HG03571 (cell line): ENCODE measurements around the gene LCOR.
"Not testable (repeated sequence)": the region's sequence is repeated elsewhere in the genome, so short reads cannot be mapped to it uniquely, and the experiment has no call there.

Source experiments
- ATAC-seq: cut with Tn5 transposase; IDR thresholded peaks from one replicate; pipeline ENCODE4 v1.9.1; 2021; ENCODE audit not compliant: unreplicated experiment

LCOR gene

DNA sequence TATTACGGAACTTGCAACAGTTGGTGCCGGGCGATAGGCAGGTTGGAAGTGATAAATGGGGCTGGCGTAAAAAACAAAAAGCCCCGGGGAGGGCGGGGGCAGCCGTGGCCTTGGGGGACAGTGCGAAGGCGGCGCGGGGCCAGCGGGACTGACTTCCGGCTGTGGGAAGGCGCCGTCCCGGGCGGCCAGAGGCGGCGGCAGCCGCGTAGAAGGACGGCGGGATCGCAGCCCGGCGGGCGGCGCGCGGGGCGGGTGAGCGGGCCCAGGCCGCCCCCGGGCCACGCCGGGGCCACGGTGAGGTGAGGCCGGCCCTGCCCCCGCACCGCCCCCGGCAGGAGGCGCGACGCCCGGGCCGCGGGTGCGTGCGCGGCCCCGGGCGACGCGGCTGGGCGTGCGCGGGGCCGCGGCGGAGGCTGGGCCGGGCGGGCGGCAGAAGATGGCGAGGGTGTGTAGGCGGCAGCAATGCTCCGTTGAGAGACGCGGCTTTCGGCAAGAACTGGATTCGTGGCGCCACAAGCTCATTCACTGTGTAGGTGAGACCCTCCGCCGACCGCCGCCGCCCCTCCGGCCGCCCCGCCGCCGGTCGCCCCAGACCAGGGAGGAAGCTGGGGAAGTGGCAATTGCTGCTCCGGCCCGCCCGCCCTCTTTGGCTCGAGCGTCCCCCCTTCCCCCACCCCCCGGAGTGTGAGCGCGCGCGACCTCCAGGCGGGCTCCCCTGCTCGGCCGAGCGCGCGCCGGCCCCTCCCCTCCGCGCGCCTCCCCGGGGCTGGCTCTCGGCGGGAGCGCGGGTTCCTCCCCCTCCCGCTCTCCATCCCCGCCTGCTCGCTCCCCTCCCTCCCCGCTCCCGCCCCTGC is at the start of gene LCOR:
Gene LCOR, plus strand, starts transcription at position 432 of the 854 bp plus-strand sequence. CDS start 116,760 bp downstream, outside the sequence.
- ATAC-seq, result peak; percentile 58

DNA sequence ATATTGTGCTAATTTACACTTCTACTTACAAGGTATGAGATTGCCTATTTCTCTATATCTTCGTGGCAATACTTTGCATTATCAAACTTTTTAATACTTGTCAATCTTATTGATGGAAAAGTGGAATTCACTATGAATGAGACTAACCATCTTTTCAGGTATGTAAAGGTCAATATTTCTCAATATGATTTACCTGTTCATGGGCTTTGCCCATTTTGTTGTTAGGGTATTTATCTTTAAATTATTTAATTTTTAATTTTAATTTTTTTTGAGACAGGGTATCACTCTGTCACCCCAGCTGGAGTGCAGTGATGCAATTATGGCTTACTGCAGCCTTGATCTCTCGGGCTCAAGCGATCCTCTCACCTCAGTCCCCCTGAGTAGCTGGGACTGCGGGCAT is 47.8 kb upstream of the LCOR start:
- ATAC-seq, result no peak

DNA sequence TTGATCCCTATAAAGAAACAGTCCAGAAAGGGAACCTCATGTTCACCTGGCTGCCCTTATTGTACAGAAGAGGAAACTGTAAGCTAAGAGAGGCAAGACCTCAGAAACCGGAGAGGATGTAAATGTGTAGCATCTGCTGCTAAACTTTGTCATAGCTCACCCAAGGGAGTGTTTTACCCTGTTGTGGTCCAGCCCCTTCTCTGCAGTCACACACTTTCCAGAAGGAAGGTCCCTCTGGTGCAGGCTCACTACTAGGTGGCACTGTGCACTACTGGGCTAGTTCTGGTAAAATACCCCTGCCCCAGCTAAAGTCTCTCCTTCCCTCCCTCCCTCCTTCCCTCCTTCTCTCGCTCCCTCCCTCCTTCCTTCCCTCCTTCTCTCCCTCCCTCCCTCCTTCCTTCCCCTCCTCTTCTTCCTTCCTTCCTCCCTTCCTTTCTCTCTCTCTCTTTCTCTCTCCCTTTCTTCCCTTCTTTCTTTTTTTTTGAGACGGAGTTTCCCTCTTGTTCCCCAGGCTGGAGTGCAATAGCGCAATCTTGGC is 42.5 kb upstream of the LCOR start:
- ATAC-seq, result no peak

DNA sequence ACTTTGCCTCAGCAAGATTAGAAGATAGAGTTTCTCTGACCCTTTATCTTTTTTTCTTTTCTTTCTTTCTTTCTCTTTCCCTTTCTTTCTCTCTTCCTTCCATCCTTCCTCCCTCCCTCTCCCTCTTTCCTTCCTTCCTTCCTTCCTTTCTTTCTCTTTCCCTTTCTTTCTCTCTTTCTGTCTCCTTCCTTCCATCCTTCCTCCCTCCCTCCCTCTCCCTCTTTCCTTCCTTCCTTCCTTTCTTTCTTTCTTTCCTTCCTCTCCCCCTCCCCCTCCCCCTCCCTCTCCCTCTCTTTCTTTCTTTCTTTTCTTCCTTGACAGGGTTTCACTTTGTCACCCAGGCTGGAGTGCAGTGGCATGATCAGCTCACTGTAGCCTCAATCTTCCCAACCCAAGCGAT is 40.2 kb upstream of the LCOR start:
- no peak for ATAC-seq

DNA sequence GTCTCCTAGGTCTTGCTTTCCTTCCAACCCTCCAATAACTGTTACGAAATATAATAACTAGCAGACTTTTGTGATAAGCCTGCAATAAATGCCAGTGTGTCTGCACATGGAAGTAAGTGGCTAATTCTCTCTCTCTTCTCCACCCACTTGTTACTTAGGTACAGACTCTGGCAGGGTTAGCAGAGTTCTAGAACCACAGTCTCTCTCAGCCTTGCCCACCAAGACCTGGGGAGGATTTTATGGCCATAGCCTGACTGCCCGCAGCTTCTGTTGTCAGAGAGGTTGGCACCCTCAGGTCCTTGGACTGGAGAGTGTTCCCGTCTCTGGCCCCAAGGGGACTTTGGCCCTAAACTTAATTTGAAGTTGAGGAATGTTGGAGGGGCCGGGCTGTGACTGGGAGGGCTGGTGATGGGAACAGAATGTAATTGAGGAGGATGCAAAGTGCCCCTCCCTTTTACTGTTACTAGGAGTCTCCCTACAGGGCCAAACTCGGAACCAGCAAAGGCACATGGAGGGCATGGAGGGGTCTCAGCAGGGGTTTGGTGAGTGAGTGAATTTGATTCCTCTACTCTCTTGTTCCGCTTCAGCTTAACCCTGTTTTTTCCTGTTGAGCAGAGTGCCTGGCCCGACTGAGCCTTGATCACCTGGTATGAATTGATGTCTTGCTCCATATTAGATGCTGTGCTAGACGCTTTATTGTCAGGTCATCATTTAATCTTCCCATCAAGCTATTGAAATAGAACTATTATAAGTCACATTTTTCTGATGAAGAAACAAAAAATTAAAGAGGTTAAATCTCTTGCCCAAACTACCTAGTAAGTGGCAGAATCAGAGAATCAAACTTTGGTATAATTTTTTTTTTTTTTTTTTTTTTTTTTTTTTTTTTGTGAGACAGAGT is 37.0 kb upstream of the LCOR start:
- no peak for ATAC-seq

DNA sequence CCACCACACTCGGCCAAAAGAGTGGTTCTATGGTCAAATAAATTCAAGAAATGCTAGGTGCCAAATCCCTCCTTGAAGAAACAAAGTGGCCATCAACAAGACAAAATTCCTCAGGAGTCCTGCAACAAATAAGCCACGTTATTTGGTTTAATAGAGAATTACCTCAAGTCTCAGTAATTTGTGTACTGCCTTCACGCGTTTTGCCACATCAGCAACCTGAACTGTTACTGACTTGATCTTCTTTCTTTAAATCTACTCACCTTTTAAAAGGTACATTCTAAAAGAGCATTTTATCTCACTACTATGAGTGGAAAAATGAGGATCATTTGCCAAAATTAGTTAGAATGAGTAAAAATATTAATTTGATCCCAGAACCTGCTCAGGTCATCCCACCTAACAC is 34.6 kb upstream of the LCOR start:
- ATAC-seq, result no peak

DNA sequence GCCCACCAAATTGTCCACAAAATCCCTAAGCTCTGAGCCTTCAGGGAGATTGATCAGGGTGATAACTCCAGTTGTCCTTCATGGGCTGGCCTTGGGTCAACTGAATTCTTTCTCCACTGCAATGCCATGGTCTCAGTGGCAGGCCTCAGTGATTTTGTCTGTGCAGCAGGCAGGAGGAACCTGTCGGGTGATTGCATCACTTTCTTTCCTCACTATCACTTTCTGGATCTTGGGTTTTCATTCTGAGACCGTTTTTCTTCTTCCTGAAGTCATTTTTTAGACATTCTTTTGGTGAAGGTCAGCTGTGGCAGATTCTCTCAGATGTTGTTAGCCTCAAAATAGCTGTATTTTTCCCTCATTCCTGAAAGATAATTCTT is 28.8 kb upstream of the LCOR start:
- ATAC-seq, result no peak

DNA sequence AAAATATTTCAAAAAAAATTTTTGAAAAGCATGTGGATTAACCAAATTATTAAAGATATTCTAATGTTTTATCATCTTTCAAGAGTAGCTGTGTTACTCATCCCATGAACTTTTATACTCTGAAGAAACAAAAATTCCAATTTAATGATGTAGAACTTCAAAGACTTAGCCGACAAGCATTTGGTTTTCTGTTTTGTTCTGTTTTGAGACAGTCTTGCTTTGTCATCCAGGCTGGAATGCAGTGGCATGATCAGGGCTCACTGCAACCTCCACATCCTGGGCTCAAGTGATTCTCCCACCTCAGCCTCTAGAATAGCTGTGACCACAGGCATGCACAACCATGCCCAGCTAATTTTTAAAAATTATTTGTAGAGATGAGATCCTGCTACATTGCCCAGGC is 17.8 kb upstream of the LCOR start:
- ATAC-seq, result no peak

DNA sequence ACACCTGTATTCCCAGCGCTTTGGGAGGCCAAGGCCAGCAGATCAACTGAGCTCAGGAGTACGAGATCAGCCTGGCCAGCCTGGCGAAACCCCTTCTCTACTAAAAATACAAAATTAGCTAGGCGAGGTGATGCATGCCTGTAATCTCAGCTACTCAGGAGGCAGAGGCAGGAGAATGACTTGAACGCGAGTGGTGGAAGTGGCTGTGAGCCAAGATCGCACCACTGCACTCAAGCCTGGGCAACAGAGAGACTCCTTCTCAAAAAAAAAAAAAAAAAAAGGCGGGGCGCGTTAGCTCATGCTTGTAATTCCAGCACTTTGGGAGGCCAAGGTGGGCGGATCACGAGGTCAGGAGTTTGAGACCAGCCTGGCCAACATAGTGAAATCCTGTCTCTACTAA is 13.1 kb upstream of the LCOR start:
- not testable (repeated sequence) for ATAC-seq

DNA sequence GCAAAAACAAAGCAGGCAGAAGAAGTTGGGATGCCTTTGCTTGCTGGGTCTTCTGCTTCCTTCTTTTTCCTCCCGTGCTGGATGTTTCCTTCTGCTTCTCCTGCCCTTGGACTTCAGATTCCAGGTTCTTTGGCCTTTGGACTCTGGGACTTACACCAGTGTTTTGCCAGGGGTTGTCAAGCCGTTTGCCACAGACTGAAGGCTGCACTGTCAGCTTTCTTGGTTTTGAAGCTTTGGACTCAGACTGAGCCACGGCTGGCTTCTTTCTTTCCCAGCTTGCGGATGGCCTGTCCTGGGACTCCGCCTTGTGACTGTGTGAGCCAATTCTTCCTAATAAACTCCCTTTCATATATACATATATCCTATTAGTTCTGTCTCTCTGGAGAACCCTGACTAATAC is 11.3 kb upstream of the LCOR start:
- ATAC-seq, result no peak

DNA sequence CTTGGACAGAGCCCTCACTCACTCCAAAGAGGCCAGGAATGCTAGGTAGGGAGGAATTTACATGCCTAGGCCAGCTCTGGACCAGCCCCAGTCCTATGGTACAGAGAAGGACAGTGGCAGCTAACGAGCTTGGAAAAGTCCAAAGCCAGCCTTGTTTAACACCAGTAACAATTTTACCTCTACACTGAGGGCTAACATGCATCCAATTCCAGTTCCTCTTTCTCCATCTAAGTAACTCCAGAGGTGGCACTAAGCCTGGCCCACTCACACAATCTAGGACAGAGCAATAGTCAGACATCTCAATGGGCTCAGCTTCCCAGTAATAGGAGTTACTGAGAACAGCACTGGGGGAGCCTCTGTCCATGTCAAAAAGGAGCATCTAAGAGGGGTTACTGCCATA is 5.7 kb upstream of the LCOR start:
- ATAC-seq, result no peak

DNA sequence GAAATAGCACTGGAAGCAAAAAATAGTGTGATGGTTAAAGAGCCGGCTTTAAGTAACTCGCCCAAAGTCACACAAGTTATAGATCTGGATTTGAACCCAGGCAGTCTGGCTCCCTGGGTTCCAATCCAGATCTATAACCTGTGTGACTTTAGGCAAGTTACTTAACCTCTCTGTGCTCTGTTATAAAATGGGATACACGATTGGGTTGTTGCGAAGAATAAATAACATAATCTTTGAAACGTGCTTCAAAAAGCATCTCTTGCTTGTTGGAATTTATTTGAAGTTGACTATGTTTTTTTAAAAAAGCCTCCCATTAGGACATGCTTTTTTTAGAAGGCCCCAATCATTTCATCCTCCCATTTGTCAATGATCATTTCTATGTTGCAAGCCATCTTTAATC is 3.5 kb upstream of the LCOR start:
- ATAC-seq, result no peak

DNA sequence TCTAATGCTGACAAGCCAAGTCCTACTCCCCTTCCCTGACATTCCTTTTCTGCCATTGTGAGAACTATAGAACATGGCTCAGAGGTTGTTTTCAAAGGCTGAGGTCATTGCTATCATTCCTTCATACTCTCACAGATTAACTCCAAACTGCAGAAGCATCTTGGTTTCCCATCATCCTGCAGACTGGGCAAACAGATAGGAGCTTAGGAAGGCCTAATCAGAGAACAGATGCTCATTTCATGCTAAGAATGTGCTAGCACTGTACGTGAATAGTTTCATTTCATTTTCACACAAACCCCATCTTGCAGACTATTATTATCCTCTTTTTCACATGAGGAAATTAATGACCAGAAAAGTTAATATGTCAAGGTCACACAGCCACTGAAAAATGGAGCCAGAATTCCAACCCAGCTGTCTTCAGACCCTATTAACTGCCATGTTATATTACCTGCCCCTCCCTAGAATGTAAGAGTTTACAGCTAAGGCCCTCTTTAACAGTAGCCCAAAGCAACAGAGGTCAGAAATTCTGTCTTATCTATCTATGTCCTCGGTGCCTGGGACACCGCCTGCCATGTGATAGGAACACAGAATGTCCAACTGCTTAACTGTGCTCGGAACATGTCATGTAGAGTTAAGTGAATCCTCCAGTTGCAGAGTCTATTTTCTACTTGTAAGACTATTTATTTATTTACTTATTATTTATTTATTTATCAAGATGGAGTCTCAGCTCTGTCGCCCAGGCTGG is 2.9 kb upstream of the LCOR start:
- ATAC-seq, result no peak

DNA sequence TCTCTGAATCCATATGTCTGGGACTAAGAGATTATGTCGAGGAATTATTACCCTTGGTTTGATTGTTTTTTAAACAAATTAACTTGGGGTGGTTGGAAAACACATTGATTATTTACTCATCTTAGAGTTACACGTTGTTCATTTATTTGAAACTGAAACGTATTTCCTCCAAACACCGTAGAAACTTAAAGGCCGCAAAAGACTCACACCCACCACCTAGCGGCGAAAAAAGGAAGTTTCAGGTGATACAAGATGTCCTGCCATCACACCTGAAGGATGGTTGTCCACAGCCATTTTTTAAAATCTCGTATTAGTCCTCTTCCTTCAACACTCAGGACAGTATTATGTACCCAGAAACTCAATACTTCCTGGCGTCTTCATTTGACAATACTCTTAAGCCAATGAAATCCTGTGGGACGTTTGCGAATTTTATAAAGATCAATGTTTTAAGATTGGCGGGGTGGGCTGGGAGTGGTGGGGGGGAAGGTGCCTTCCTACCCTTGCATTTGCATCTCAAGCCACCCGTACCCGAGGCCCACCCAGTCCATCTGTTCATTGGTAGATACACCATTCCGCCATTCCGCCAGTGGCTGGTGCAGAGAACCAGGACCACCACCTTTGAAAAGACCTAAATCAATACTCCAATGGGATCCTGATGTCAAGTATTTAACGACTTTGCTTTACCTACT is 1.4 kb upstream of the LCOR start:
- ATAC-seq, result no peak

DNA sequence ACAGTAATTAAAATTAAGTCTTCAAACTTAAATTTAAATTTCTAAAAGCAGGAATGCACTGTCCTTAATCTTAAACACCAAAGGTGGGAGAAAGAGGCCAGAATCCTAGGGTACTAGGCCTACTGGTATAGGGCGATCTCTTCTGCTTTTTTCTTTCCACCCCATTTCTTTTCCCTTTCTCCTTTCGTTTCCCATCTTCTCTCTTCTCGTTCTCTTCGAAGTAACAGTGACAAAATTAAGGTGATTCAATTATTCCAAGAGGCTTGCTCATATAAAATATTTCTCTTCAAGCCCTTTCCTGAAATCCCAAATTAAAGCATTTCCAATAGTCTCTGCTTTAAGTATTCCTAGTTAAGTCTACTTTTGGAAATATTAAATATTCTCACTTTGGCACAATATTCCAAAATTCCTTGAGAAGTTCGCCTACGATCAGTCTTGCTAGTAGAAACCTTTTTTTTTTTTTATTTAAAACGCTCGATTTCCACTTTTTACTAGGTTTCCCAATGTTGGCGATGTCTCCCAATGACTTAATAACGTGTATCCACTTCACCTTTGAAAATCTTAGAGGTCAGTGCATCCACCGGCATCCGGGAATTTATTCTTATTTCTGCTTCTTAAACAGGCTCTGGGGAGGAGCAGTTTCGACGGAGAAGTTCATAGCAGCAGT is 765 bp upstream of the LCOR start:
- ATAC-seq, result no peak

DNA sequence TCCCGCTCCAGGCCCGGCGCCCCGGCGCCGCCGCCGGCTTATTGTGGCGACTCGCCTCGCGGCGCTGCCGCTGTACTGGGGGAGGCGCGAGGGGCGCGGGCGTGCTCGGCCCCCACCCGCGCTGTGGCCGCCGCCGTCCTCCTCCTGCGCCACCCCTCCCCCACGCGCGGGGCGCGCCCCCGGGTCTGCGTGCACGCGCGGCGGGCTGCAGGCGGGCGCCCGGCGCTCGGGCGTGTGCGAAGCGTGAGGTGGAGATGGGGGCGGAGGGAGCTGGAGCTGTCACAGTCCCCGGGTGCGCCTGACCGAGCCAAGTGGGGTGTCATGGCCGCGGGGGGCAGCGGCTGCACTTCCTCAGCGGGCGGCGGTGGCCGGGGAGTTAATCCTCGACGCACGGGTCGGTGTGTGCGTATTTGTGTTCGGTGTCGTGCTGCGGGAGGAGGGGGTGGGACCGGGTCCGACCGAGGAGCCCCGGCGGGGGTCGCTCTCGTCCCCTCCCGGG is 672 bp downstream of the LCOR start:
- ATAC-seq, result peak; percentile 58

DNA sequence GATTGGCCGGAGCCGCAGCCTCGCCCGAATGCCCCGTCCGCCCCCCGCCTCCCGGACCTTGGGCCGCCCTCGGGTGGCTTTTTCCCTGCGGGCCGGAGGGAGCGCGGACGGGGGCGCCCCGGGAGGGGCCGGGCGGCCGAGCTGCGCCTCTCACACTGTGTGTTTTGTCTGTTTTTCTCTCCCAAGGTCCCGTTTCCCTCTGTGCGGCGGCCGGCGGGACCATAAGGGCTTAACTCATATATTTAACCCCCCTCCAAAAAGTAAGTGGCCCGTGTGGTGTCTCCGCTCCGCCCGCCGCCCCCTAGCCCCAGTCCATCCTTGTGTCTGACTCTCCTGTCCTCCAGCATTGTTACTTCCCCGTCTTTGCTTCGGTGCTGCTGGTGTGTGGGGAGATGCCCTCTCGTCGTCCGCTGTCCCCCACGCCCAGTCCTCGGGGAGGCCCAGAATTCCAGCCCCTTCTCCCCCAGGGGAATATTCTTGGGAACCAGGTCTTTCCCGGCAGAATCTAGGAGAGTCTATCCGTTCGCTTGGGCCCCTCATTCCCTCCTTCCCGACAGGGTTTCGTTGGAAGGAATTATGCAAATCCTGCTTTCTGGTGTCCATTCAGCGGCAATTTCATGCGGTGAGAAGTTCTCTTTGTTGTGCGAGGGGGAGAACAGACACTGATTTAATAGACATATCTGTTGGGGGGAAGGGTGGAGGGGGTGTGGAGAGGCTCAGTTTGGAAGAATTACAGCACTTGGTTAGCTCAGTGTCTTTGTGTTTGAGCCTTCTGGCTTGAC is 1.3 kb downstream of the LCOR start:
- peak; percentile 8 for ATAC-seq

DNA sequence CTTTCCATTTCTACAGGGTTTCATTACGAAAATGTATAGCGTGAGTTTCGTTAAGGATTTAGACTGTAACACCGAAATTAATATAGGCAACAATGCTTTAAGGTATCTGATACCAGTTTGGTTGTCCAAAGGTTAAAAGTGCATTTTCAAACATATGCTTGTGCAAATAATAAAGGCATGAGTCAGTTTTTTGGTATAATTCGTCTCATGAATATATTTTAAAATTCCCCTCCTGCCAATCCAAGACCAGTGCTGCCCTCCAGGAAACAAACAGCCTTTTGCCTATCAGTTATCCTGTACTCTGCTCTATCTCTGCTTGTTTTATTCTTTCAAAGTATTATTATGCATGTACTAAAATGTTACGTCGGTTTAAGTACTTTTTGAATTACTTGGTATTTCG is 2.0 kb downstream of the LCOR start:
- no peak for ATAC-seq

DNA sequence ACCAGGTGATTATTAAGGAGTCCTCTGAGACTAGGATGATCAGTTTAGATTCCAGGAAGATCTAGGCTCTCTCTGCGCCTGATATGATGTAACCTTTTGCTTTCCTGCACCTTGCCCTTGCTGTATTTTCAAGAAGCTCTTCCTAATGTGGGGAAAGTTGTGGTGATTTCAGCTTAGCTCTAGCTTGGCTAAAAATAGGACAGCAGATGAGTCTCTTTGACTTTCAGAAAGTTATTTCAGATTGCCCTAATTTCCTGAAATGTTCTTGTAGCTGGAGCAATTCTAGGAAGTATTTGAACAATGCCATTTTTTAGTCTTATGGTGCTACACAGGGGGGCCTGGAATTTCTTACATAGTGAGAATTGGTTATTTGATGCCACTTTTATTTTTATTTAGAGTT is 3.8 kb downstream of the LCOR start:
- no peak for ATAC-seq
